Measurements from ENCODE around the gene ACTR3. TPM values are rescaled to one million over a fixed set of nuclear protein-coding genes. Genes with fewer than 3 reads are reported as not detected.
A peak's percentile ranks its signal among the peaks of the same experiment; 100 is the strongest.

The ACTR3 gene
- total RNA-seq, 4 donors from 2014 or later, result 103 to 187 (median 122) TPM

DNA sequence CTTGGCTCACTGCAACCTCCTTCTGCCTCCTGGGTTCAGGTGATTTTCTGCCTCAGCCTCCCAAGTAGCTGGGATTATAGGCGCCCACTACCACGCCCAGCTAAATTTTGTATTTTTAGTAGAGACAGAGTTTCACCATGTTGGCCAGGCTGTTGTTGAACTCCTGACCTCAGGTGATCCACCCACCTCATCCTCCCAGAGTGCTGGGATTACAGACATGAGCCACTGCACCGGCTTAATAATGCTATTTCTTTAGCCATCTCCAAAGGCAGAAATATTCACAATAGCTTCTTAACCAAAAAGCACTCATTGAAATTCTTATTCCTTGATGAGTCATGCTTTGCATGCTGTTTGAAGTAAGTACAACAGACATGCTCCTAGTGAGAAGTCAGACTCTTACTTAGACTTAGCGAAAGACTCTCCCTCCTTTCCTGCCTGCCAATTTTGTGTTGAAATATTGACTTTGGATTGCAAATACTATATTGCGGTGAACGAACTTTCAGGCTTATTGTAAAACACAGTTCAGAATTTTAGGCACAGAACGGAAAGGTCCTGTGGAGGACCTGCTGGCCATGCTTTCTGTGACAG, 4.4 kb downstream of the ACTR3 start:
- ATAC-seq (ENCODE audit: low FRiP score) (peak; percentile 43), DNase-seq (ENCODE audit: low spot score) (no peak)
- TF ChIP-seq, protein P1, sequence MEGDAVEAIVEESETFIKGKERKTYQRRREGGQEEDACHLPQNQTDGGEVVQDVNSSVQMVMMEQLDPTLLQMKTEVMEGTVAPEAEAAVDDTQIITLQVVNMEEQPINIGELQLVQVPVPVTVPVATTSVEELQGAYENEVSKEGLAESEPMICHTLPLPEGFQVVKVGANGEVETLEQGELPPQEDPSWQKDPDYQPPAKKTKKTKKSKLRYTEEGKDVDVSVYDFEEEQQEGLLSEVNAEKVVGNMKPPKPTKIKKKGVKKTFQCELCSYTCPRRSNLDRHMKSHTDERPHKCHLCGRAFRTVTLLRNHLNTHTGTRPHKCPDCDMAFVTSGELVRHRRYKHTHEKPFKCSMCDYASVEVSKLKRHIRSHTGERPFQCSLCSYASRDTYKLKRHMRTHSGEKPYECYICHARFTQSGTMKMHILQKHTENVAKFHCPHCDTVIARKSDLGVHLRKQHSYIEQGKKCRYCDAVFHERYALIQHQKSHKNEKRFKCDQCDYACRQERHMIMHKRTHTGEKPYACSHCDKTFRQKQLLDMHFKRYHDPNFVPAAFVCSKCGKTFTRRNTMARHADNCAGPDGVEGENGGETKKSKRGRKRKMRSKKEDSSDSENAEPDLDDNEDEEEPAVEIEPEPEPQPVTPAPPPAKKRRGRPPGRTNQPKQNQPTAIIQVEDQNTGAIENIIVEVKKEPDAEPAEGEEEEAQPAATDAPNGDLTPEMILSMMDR (IDR thresholded peaks at IDR 0.05), result no peak

GRCh38 chr2:113895301-113895700, 5.4 kb downstream of the ACTR3 start:
- ATAC-seq (ENCODE audit: low FRiP score) (no peak), DNase-seq (ENCODE audit: low spot score) (no peak)
- TF ChIP-seq, protein P1 (IDR thresholded peaks at IDR 0.05), result no peak

DNA sequence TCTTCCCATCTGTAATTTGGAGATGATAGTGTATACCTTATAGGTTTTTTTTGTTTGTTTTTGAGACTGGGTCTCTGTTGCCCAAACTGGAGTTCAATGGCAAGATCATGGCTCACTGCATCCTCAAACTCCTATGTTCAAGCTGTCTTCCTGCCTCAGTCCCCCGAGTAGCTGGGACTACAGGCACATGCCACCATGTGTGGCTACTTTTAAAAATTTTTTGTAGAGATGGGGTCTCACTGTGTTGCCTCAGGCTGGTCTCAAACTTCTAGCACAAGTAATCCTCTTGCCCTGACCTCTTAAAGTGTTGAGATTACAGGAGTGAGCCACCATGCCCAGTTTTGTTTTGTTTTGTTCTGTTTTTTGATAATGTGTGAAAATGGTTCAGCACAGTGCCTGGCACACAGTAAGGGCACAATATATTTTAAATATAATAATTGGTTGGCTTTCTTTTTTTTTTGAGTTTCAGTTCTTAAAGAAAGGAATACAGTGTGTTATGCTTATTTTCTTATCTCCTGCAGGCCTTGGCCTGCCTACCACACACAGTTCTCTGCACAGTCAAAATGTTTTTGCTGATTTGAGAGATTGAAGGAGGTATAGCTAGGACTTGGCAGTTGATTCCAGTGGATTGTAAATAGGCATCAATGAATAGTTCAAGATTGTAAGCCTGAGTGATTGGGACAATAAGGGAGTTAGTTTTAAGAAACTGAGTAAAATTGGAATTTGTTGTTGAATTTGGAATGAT, 6.1 kb downstream of the ACTR3 start:
- ATAC-seq (ENCODE audit: low FRiP score), result no peak
- no peak for DNase-seq (ENCODE audit: low spot score)
- TF ChIP-seq, protein P1 (IDR thresholded peaks at IDR 0.05), result no peak

GRCh38 chr2:113896791-113897190, 6.9 kb downstream of the ACTR3 start:
- TF ChIP-seq, protein P1 (IDR thresholded peaks at IDR 0.05), result no peak
- ATAC-seq (ENCODE audit: low FRiP score), result no peak
- DNase-seq (ENCODE audit: low spot score), result no peak

DNA sequence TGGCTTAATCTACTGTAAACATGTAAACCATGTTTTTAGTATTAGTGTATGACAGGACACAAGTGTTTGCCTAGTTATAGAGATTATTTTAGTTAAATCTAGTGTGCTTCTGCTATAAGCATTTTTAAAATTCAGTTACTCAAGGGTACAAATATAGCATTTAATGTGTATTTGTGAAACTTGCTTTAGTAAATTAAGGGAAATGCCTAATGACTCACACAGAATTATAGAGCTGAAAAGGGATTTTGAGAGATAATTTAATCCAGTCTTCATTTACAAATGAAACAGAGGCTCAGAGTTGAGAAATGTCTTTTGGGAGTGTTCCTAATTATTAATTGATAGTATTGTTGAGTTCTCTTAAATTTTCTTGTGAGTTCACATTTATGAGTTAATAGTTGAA, 8.2 kb downstream of the ACTR3 start:
- no peak for DNase-seq (ENCODE audit: low spot score)
- TF ChIP-seq, protein P1 (IDR thresholded peaks at IDR 0.05), result no peak
- ATAC-seq (ENCODE audit: low FRiP score), result no peak

DNA sequence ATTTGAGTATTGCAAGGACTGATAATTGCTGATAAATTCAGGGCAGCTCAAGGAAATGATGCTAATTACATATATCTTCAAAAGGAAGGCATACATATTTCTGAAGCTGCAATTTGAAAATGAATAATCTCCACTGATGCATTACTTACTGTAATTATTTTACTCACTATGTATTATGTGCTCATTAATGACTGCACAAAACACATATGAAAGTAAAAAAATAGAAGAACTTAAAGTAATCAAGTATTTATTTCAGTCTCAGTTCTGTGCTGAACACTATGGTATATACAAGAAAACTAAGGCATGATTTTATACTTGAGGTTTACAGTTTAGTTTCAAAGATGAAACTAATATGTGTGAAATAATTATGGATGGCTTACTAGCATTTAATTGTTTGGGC, 9.3 kb downstream of the ACTR3 start:
- TF ChIP-seq, protein P1 (IDR thresholded peaks at IDR 0.05), result no peak
- no peak for DNase-seq (ENCODE audit: low spot score)
- ATAC-seq (ENCODE audit: low FRiP score), result no peak

GRCh38 chr2:113901943-113902342, 12.1 kb downstream of the ACTR3 start:
- DNase-seq (ENCODE audit: low spot score) (no peak), ATAC-seq (ENCODE audit: low FRiP score) (no peak)
- TF ChIP-seq, protein P1 (IDR thresholded peaks at IDR 0.05), result no peak

Measured in omental fat pad (tissue), 4 donors.